ENCODE results near the gene NELL1. TPM values are rescaled to one million over a fixed set of nuclear protein-coding genes. Genes with fewer than 3 reads are reported as not detected.

NELL1 gene
- total RNA-seq, 2 donors from 2014 or later = 0.19 TPM; not detected in 1

DNA sequence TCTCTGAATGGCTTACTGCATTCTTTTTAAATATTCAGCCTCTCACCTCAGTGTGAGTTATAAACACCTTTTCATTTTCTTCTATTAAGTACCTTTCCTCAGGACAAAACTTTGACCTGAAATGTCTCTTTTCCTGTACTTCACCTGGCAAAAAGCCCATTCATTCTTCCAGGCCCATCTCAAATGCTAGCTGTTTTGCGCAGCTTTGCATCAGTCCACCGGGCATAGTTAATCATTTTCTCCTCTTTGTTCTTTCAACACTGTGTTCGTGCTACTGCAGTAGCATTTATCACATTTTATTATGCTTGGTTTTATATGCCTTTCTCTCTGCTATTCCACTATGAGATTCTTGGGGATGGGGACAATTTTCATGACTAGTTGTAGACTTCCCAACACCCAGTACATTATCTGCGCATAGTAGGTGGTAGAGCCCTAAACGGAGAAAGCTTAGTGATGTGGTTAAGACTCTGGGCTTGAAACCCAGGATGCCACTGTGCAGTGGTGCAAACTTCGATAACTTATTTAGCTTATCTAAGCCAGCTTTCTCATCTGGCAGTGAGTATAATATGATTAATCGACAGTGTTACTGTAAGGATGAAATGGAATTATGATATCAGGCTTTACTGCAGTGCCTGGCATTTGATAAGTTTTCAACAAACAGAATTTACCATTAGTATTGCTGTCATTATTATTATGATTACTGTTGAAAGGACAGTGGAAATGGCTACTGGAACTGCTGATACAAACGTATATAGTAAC lies 695.7 kb downstream of the NELL1 start:
- no peak for DNase-seq
- Histone ChIP-seq H3K9ac (ENCODE audit: low read depth in 2 of 2, low read length in 2 of 2) (no peak overlapping the region), H3K4me3 (no peak overlapping the region), H3K36me3 (no peaks in the 10 kb centered on the region), H3K27ac (no peak overlapping the region), H3K4me1 (no peaks in the 10 kb centered on the region), H3K27me3 (no peaks in the 10 kb centered on the region), H3K9me3 (no peaks in the 10 kb centered on the region)
- intact Hi-C loops (cut with DNase I) = no loop called here
- TF ChIP-seq, protein P1, sequence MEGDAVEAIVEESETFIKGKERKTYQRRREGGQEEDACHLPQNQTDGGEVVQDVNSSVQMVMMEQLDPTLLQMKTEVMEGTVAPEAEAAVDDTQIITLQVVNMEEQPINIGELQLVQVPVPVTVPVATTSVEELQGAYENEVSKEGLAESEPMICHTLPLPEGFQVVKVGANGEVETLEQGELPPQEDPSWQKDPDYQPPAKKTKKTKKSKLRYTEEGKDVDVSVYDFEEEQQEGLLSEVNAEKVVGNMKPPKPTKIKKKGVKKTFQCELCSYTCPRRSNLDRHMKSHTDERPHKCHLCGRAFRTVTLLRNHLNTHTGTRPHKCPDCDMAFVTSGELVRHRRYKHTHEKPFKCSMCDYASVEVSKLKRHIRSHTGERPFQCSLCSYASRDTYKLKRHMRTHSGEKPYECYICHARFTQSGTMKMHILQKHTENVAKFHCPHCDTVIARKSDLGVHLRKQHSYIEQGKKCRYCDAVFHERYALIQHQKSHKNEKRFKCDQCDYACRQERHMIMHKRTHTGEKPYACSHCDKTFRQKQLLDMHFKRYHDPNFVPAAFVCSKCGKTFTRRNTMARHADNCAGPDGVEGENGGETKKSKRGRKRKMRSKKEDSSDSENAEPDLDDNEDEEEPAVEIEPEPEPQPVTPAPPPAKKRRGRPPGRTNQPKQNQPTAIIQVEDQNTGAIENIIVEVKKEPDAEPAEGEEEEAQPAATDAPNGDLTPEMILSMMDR (IDR thresholded peaks at IDR 0.05) = no peak

DNA sequence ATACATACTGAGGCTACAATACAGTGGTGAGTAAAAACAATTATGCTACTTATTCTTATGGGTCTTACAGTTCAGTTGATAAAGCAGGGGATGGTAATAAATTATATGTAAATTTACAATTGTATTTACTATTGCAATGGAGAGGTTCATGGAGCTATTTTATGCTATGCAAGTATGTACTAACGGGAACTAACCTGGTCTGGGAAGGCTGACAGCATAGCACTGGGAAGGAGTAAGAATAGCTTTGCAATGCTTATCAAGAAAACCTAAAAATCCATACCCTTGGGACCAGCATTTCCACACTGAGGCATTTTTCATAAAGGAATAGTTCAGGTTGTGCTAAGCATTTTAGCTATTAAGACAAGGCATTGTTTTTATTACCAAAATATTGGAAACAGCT lies 700.6 kb downstream of the NELL1 start:
- Histone ChIP-seq H3K9ac (ENCODE audit: low read depth in 2 of 2, low read length in 2 of 2) (no peak overlapping the region), H3K27me3 (no peaks in the 10 kb centered on the region), H3K9me3 (no peaks in the 10 kb centered on the region), H3K27ac (no peak overlapping the region), H3K4me3 (no peak overlapping the region), H3K4me1 (no peaks in the 10 kb centered on the region), H3K36me3 (no peaks in the 10 kb centered on the region)
- DNase-seq = no peak
- TF ChIP-seq, protein P1 (IDR thresholded peaks at IDR 0.05) = no peak
- intact Hi-C loops (cut with DNase I) = no loop called here

DNA sequence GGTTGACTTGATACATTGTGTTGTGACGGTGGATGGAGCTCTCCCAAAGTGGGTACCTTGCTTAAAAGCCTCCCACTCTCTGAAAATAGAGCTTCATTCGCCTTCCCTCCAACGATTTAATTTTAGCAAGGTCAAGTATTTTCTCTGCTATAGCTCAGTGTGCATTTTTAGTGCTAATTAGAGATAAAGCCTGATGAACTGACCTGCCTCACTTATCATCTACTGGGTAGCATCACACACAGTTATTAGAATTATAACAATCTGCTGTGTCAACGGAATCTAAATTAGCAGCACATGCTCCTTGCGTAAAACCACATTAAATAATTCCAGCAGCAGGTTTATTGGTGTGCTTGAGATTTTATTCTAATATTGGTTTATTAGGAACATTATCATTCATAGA lies 701.7 kb downstream of the NELL1 start:
- no peaks in the 10 kb centered on the region for H3K27me3 ChIP-seq
- no peaks in the 10 kb centered on the region for H3K9me3 ChIP-seq
- no peak overlapping the region for H3K4me3 ChIP-seq
- no peak for DNase-seq
- no peaks in the 10 kb centered on the region for H3K4me1 ChIP-seq
- intact Hi-C loops (cut with DNase I) = no loop called here
- no peak overlapping the region for H3K9ac ChIP-seq (ENCODE audit: low read depth in 2 of 2, low read length in 2 of 2)
- TF ChIP-seq, protein P1 (IDR thresholded peaks at IDR 0.05) = no peak
- no peak overlapping the region for H3K27ac ChIP-seq
- H3K36me3 ChIP-seq = no peaks in the 10 kb centered on the region

DNA sequence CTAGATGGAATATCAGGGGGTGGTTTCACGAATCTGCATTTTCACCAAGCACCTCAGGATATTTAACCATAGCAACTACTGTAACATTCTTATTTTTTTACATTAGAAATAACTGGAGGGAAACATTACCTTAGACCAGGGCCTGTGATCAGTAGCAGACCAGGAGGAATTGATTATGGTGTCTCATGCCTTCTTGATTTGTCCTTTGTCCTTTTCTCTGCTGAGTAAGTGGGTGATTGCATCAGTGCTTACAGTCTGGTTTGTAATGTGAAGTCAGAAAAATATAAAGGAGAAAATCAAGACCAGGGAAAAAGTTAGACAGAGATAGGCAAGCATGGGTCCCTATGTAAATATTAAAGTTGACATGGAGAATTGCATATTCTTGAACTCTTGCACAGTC lies 703.3 kb downstream of the NELL1 start:
- Histone ChIP-seq H3K27me3 (no peaks in the 10 kb centered on the region), H3K9me3 (no peaks in the 10 kb centered on the region), H3K4me3 (no peak overlapping the region), H3K27ac (no peak overlapping the region), H3K9ac (ENCODE audit: low read depth in 2 of 2, low read length in 2 of 2) (no peak overlapping the region), H3K4me1 (no peaks in the 10 kb centered on the region), H3K36me3 (no peaks in the 10 kb centered on the region)
- TF ChIP-seq, protein P1 (IDR thresholded peaks at IDR 0.05) = no peak
- intact Hi-C loops (cut with DNase I) = no loop called here
- no peak for DNase-seq

DNA sequence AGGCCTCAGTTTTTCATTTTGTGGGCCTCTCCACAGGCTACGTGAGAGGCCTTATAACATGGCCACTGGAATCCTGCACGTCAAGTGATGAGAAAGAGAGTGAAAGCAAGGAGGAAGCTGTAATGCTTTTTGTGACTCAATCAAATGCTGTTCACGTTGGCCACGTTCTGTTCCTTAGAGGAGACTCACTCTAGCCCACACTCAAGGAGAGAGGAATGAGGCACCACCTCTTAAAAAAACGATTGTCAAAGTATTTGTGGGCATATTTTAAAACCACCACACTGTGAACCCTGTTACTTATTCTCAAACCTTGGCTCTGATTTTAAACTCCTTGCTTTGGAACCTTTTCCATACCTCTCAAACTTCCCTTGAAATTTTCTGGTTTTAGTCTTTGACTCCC lies 705.0 kb downstream of the NELL1 start:
- Histone ChIP-seq H3K4me3 (no peak overlapping the region), H3K9ac (ENCODE audit: low read depth in 2 of 2, low read length in 2 of 2) (no peak overlapping the region), H3K27ac (no peak overlapping the region), H3K9me3 (no peaks in the 10 kb centered on the region), H3K27me3 (no peaks in the 10 kb centered on the region), H3K36me3 (no peaks in the 10 kb centered on the region), H3K4me1 (no peaks in the 10 kb centered on the region)
- TF ChIP-seq, protein P1 (IDR thresholded peaks at IDR 0.05) = no peak
- DNase-seq = no peak
- intact Hi-C loops (cut with DNase I) = no loop called here

Data from colonic mucosa (tissue), 4 donors.